ENCODE measurements around the gene QDPR. TPM values are rescaled to one million over a fixed set of nuclear protein-coding genes. Genes with fewer than 3 reads are reported as not detected.
"Not testable (repeated sequence)": the region's sequence is repeated elsewhere in the genome, so short reads cannot be mapped to it uniquely, and the experiment has no call there.

QDPR gene
- total RNA-seq, 2 experiments from 2014 or later, result 42.2 to 43.8 TPM

DNA sequence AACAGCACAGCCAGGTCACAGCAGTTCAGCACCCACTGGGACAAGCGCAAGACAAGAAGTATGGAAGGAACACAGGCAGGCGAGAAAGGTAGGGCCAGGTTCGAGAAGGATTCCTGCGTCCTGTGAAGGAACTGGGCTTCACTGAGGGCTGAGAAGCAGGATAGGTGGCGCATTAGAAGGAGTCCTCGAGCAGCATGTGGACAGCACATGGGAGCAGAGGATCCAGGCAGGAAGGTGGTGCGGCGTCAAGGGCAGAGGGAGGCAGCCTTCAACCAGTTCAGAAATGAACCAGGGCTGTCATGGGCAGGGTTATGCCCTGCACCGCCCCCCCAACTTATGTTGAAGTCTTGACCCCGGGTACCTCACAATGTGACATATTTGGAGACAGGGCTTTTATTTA is 34.3 kb upstream of the QDPR start:
- Mint-ChIP-seq H3K4me3 (no peak overlapping the region), H3K27me3 (ENCODE audit: low read depth) (peaks cover 6% of the 10 kb centered on the region), H3K36me3 (ENCODE audit: low read depth) (no peaks in the 10 kb centered on the region), H3K27ac (no peak overlapping the region), H3K4me1 (ENCODE audit: low read depth) (no peaks in the 10 kb centered on the region), H3K9me3 (no peaks in the 10 kb centered on the region)
- DNase-seq, result no peak
- CTCF ChIA-PET, result interaction anchor here (1.4 kb wide), 1 partner anchor 67 kb away, joined by 4 read pairs; no protein-coding TSS in a partner anchor
- intact Hi-C loops (cut with micrococcal nuclease), result no loop called here

DNA sequence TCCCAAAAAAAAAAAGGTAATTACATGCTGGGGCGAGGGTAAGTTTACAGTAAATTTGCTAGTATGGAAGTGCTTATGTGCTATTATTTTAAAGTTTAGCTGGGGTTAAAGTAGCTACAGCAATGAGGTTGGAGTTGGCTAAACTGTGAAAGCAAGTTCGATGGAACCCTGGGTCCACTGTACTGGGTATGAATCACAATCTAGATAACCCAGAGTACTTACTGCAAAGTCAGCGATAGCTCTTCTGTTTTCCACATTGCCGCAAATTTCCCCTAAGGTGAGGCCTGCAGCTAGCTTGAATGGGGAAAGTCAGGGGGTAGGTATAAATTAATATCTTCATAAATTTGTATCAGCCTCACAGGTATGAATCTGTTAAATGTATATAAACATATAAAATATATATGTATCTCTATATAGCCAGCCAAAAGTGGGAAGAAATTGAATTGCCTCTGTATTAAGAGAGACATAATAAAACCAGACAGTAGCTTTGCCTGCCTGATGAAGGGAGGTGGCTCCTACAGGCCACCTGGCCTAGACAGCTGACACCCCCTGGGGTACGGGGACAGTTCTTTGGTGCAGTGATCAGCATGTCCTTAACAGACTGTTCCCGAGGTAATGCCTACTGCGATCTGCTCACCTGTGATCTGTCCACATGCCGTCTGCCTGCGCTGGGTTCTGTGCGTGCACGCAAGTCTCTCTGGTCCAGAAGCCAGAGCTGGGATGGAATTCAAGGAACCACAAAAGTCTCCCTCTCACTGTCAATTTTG is 33.7 kb upstream of the QDPR start:
- intact Hi-C loops (cut with micrococcal nuclease), result no loop called here
- Mint-ChIP-seq H3K9me3 (no peaks in the 10 kb centered on the region), H3K4me3 (no peak overlapping the region), H3K4me1 (ENCODE audit: low read depth) (no peaks in the 10 kb centered on the region), H3K27ac (no peak overlapping the region), H3K36me3 (ENCODE audit: low read depth) (no peaks in the 10 kb centered on the region), H3K27me3 (ENCODE audit: low read depth) (peaks cover 6% of the 10 kb centered on the region)
- DNase-seq, result no peak
- CTCF ChIA-PET, result interaction anchor here (0.6 to 1.8 kb wide), 4 partner anchors 9 to 73 kb away, joined by 3 to 4 read pairs (median 4); no protein-coding TSS in a partner anchor

DNA sequence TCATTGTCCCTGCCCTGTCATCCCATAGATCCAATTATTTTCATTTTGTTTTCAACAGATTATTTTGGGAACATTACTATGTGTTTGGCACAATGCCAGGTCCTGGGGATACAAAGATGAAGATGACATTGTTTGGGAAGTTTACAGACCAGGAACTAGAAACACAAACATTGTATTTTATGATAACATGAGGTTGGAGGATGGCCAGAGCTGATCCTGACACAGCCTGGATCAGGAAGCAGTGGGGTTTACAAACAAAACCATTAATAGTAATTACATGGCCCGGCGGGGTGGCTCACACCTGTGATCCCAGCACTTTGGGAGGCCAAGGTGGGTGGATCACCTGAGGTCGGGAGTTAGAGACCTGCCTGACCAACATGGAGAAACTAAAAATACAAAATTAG is 32.9 kb upstream of the QDPR start:
- intact Hi-C loops (cut with micrococcal nuclease), result no loop called here
- Mint-ChIP-seq H3K27ac (no peak overlapping the region), H3K9me3 (no peaks in the 10 kb centered on the region), H3K27me3 (ENCODE audit: low read depth) (peaks cover 6% of the 10 kb centered on the region), H3K36me3 (ENCODE audit: low read depth) (no peaks in the 10 kb centered on the region), H3K4me1 (ENCODE audit: low read depth) (no peaks in the 10 kb centered on the region), H3K4me3 (no peak overlapping the region)
- CTCF ChIA-PET, result interaction anchor here (0.7 to 1.8 kb wide), 3 partner anchors 10 to 32 kb away, joined by 3 to 4 read pairs (median 4); no protein-coding TSS in a partner anchor
- DNase-seq, result no peak

DNA sequence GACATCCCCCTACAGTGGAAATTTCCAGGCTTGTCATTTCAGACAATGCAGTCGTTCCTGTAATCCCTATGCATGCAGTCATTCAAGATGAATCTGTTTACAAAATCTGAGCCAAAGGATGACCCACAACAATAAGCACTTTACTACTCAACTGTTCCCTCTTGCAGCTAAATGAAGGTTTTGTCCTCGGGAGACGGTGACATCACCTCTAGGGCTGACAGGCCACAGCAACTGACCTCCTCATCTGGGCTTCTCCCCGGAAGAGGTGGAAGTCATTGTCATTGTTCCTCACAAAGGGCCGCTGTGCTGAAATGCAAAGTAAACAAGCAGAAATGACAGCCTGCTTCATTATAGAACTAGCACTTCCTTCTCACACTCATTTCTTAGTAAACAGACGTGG is 32.3 kb upstream of the QDPR start:
- no peak overlapping the region for H3K4me3 Mint-ChIP-seq
- intact Hi-C loops (cut with micrococcal nuclease), result no loop called here
- no peaks in the 10 kb centered on the region for H3K9me3 Mint-ChIP-seq
- H3K27me3 Mint-ChIP-seq (ENCODE audit: low read depth), result peaks cover 6% of the 10 kb centered on the region
- no peak for DNase-seq
- H3K36me3 Mint-ChIP-seq (ENCODE audit: low read depth), result no peaks in the 10 kb centered on the region
- CTCF ChIA-PET, result interaction anchor here (0.6 to 1.8 kb wide), 2 partner anchors 10 to 508 kb away, joined by 3 to 4 read pairs; no protein-coding TSS in a partner anchor
- H3K27ac Mint-ChIP-seq, result no peak overlapping the region
- H3K4me1 Mint-ChIP-seq (ENCODE audit: low read depth), result no peaks in the 10 kb centered on the region

DNA sequence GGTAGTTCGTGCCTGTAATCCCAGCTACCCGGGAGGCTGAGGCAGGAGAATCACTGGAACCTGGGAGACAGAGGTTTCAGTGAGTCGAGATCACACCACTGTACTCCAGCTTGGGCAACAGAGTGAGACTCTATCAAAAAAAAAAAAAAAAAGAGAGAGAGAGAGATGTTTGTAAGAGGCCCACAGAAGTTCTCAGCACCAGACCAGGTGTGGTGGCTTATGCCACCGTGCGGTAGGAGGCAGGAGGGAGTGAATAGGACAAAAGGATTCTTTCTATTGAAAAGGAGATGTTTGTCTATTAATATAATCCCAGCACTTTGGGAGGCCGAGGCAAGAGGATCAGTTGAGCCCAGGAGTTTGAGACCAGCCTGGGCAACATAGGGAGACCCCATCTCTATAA is 25.2 kb upstream of the QDPR start:
- H3K36me3 Mint-ChIP-seq (ENCODE audit: low read depth), result not testable (repeated sequence)

DNA sequence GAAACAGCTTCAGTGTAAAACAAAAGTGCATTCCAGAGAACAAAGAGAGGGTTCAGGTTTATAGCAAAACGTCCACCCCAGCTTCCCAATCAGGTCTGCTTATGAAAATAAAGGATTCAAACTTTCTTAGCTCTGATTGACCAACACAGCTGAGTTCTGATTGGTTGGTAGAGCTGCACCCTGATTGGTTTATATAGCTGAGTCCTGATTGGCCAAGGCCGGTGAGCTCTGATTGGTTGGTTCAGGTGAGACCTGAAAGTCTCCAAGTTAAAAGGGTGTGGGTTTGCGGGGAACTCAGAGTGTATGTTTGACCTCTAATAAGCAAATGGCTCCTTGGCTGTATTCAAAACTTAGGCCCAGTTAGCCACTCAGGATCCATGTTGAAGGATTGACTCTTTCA is 24.0 kb upstream of the QDPR start:
- CTCF ChIA-PET, result interaction anchor here (0.7 to 1.2 kb wide), 3 partner anchors 13 to 23 kb away, joined by 3 to 4 read pairs (median 3); no protein-coding TSS in a partner anchor
- intact Hi-C loops (cut with micrococcal nuclease), result no loop called here
- H3K27ac Mint-ChIP-seq, result no peak overlapping the region
- no peak overlapping the region for H3K4me3 Mint-ChIP-seq
- H3K27me3 Mint-ChIP-seq (ENCODE audit: low read depth), result peaks cover 6% of the 10 kb centered on the region
- no peaks in the 10 kb centered on the region for H3K36me3 Mint-ChIP-seq (ENCODE audit: low read depth)
- no peaks in the 10 kb centered on the region for H3K9me3 Mint-ChIP-seq
- H3K4me1 Mint-ChIP-seq (ENCODE audit: low read depth), result peaks cover 4% of the 10 kb centered on the region
- DNase-seq, result no peak

More for the DNA sequence above, 25.2 kb upstream of the QDPR start:
- CTCF ChIA-PET, result interaction anchor here (0.6 to 0.7 kb wide), 2 partner anchors 18 to 561 kb away, joined by 3 to 4 read pairs; no protein-coding TSS in a partner anchor
- H3K27me3 Mint-ChIP-seq (ENCODE audit: low read depth); H3K4me3 Mint-ChIP-seq; H3K27ac Mint-ChIP-seq; DNase-seq; H3K4me1 Mint-ChIP-seq (ENCODE audit: low read depth); intact Hi-C loops (cut with micrococcal nuclease); H3K9me3 Mint-ChIP-seq: not testable (repeated sequence)

DNA sequence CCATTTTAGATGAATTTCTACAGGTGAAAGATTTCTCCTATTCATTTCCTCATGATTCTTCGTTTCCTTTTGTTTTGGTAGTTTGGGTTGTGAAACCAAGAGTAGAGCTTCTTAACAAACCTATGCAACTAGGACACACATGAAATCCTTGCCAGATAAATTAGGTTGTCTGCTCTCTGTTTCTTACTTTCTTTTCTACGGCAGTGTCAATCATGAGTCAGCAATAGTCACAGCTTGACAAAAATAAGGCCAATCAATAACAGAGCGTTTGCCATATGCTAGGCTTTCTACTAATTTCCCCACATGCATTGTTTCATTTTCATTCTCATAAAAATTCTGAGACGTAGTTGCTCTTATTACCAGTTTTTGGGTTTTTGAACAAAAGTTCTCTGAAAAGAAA is 23.4 kb upstream of the QDPR start:
- DNase-seq, result no peak
- Mint-ChIP-seq H3K9me3 (no peaks in the 10 kb centered on the region), H3K4me1 (ENCODE audit: low read depth) (peaks cover 4% of the 10 kb centered on the region), H3K36me3 (ENCODE audit: low read depth) (no peaks in the 10 kb centered on the region), H3K27me3 (ENCODE audit: low read depth) (peaks cover 6% of the 10 kb centered on the region), H3K4me3 (no peak overlapping the region), H3K27ac (no peak overlapping the region)
- CTCF ChIA-PET, result interaction anchor here (0.7 to 1.2 kb wide), 3 partner anchors 13 to 18 kb away, joined by 3 to 5 read pairs (median 4); no protein-coding TSS in a partner anchor
- intact Hi-C loops (cut with micrococcal nuclease), result no loop called here

DNA sequence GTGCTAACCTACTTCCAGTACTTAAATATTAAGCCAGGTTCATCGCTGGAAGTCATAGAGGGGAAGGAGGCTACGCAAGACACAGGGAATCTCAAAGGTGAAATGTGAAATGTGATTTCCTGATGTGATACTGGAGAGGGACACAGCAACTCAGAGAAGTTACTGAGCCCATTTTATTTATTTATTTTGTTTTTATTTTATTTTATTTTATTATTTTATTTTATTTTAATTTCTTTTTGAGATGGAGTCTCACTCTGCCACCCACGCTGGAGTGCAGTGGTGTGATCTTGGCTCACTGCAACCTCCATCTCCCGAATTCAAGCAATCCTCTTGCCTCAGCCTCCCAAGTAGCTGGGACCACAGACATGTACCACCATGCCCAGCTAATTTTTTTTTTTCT is 22.8 kb upstream of the QDPR start:
- no peak overlapping the region for H3K4me3 Mint-ChIP-seq
- intact Hi-C loops (cut with micrococcal nuclease), result no loop called here
- CTCF ChIA-PET, result interaction anchor here (0.9 kb wide), 1 partner anchor 14 kb away, joined by 5 read pairs; no protein-coding TSS in a partner anchor

DNA sequence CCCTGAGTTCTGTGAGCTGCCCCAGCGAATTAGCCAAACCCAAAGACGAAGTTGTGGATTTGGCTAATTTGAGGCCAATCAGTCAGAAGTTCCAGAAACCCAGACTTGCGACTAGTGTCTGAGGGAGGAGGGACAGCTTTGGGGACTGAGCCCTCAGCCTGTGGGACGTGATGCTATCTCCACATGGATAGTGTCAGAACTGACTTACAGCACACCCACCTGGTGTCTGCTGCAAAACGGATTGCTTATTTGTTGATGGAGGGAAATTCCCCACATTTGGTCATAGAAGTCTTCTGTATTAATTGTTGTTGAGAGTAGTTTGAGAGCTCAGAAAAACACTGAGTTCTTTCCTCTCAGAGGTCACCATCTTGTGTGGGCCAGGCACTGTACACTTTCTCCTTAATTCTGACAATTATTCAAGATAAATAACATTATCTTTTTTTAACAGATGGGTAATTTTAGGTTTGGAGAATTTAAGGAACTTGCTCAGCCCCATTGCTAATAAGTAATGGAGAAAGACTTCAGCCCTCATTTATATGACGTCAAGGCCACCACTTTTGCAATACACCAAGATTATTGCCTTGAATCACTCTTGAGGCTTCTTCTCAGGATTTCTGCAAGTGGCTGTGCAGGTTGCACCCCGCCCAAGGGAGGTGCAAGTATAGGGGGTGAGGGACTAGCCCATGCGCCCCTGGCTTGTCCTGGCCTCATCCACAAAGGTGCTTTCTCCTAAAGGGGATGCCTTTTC is 19.8 kb upstream of the QDPR start:
- H3K4me3 Mint-ChIP-seq, result no peak overlapping the region
- CTCF ChIA-PET, result no interaction called here
- peaks cover 14% of the 10 kb centered on the region for H3K27me3 Mint-ChIP-seq (ENCODE audit: low read depth)
- H3K9me3 Mint-ChIP-seq, result no peaks in the 10 kb centered on the region
- no peaks in the 10 kb centered on the region for H3K36me3 Mint-ChIP-seq (ENCODE audit: low read depth)
- H3K4me1 Mint-ChIP-seq (ENCODE audit: low read depth), result peaks cover 4% of the 10 kb centered on the region
- no peak for DNase-seq
- intact Hi-C loops (cut with micrococcal nuclease), result no loop called here
- no peak overlapping the region for H3K27ac Mint-ChIP-seq

More for the DNA sequence above, 22.8 kb upstream of the QDPR start:
- no peak for DNase-seq
- no peak overlapping the region for H3K27ac Mint-ChIP-seq
- H3K27me3 Mint-ChIP-seq (ENCODE audit: low read depth), result peaks cover 6% of the 10 kb centered on the region
- H3K9me3 Mint-ChIP-seq, result no peaks in the 10 kb centered on the region
- peaks cover 4% of the 10 kb centered on the region for H3K4me1 Mint-ChIP-seq (ENCODE audit: low read depth)
- no peaks in the 10 kb centered on the region for H3K36me3 Mint-ChIP-seq (ENCODE audit: low read depth)

DNA sequence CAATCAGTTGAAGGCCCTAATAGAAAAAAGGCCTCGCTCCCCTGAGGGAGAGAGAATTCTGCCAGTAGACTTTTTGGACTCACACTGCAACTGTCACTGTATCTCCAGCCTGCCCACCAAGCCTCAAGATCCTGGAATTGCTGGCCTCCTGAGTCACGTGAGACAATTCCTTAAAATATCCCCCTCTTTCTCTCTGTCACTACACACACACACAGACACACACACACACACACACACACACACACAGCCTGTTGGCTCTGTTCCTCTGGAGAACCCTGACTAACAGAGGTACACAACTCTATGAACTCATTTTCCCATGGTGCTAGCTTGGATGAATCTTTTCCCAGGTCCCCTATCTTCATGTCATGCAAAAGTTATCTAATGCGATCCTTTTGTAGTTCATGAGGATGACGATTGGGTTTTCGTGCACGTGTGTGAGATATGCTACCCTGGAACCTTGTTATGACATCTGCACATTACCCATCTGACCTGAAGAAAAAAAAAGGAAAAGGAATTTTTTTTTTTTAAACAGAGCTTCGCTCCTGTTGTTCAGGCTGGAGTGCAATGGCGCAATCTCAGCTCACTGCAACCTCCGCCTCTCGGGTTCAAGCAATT is 16.8 kb upstream of the QDPR start:
- no peak for DNase-seq
- Mint-ChIP-seq H3K4me3 (no peak overlapping the region), H3K27me3 (ENCODE audit: low read depth) (peaks cover 18% of the 10 kb centered on the region), H3K36me3 (ENCODE audit: low read depth) (no peaks in the 10 kb centered on the region), H3K9me3 (no peaks in the 10 kb centered on the region), H3K4me1 (ENCODE audit: low read depth) (no peaks in the 10 kb centered on the region), H3K27ac (no peak overlapping the region)
- CTCF ChIA-PET, result interaction anchor here (0.6 kb wide), 1 partner anchor 115 kb away, joined by 3 read pairs; no protein-coding TSS in a partner anchor
- intact Hi-C loops (cut with micrococcal nuclease), result no loop called here

DNA sequence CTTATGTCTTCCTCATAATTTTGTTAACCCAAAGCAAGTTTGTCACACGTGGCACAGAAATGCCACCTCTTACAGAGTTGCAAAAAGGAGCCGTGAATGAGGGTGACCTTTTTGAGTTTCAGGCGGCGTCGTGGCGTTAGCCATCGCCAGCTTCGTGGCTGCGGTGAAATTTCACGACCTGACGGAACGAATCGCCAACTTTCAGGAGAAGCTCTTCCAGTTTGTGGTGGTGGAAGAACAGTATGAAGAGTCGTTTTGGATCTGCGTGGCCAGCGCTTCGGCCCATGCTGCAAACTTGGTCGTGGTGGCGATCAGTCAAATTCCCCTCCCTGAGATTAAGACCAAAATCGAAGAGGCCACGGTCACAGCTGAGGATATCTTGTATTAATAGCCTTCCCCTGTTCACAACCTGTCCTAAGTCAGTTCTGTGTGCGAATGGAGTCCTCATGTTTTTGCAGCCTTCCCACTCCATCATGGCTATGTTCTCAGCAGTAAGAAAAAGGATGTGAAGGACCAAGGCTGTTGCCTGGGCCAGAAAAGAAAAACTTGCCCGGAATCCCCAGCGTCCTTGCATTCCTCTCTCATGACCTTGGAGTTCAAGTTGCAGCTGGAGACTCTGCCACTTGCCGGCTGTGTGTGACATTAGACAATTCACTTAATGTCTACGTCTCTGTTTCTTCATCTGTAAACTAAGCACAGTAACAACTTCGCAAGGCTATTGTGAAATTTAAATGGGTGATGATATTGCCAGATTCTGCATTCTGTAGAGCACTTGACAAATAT is 15.0 kb upstream of the QDPR start:
- no peaks in the 10 kb centered on the region for H3K9me3 Mint-ChIP-seq
- no peaks in the 10 kb centered on the region for H3K4me1 Mint-ChIP-seq (ENCODE audit: low read depth)
- no peak overlapping the region for H3K4me3 Mint-ChIP-seq
- no peak for DNase-seq
- peaks cover 22% of the 10 kb centered on the region for H3K27me3 Mint-ChIP-seq (ENCODE audit: low read depth)
- no peaks in the 10 kb centered on the region for H3K36me3 Mint-ChIP-seq (ENCODE audit: low read depth)
- CTCF ChIA-PET, result no interaction called here
- intact Hi-C loops (cut with micrococcal nuclease), result no loop called here
- H3K27ac Mint-ChIP-seq, result no peak overlapping the region

All from activated naive CD4-positive, alpha-beta T cell treated with anti-CD3 and anti-CD28 coated beads for 36 hours (primary cell).